Panc1 (cell line): ENCODE data around the gene PROCR. TPM values are rescaled to one million over a fixed set of nuclear protein-coding genes. Genes with fewer than 3 reads are reported as not detected.
"Not testable (repeated sequence)": the region's sequence is repeated elsewhere in the genome, so short reads cannot be mapped to it uniquely, and the experiment has no call there.

Experiments
- ATAC-seq: fragments of 200-7000 bp; cut with Tn5 transposase; 2 replicates; pipeline ENCODE4 v1.9.1; 2020; ENCODE audit warnings: mild to moderate bottlenecking, moderate library complexity
- BruUV-seq: library from RNA; stranded (reverse); fragments of 400-500 nt; replicated peaks from 2 replicates; lab custom pipeline; 2021; lab: Mats Ljungman, UMichigan
- CTCF ChIA-PET: fragments of 300-600 bp; sonication (Branson Sonifier 250); formaldehyde crosslinking; loops from one replicate; lab custom pipeline; 2022; ENCODE audit warnings: antibody characterized with exemption; lab: Charles Lee
- POLR2A ChIA-PET: fragments of 300-600 bp; sonication (Branson Sonifier 250); formaldehyde crosslinking; loops from one replicate; lab custom pipeline; 2022; ENCODE audit warnings: antibody characterized with exemption; lab: Charles Lee
- DNase-seq: peaks from one replicate; pipeline ENCODE4 v3.0.0-alpha.2; 2010; ENCODE audit warnings: low read depth, low spot score
- H3K27ac ChIP-seq: 2 replicates; pipeline ENCODE4 v1.5.1; 2011; ENCODE audit warnings: mild to moderate bottlenecking, low read length, inconsistent platforms
- H3K27me3 ChIP-seq: fragments of 200-500 bp; sonication (Bioruptor generic); 2 replicates; pipeline ENCODE4 v1.6.0; 2014; ENCODE audit warnings: low read length, inconsistent platforms; ENCODE audit not compliant: control insufficient read depth, insufficient read depth
- H3K36me3 ChIP-seq: fragments of 200-500 bp; sonication (Bioruptor generic); 2 replicates; pipeline ENCODE4 v1.5.1; 2014; ENCODE audit warnings: inconsistent platforms, mild to moderate bottlenecking, low read length, moderate library complexity; ENCODE audit not compliant: control insufficient read depth, insufficient read depth
- H3K4me1 ChIP-seq: 2 replicates; pipeline ENCODE4 v1.5.1; 2011; ENCODE audit warnings: inconsistent platforms, mild to moderate bottlenecking, low read length, moderate library complexity; ENCODE audit not compliant: control insufficient read depth, insufficient read depth
- H3K4me3 ChIP-seq, 2 experiments: 2 replicates each; pipeline ENCODE4 v1.5.1; 2011 to 2012; ENCODE audit warnings: low read depth in 2 of 2, low read length in 2 of 2, mild to moderate bottlenecking in 2 of 2, inconsistent platforms in 1 of 2, moderate library complexity in 1 of 2
- H3K9me3 ChIP-seq: fragments of 200-500 bp; sonication (Bioruptor generic); 2 replicates; pipeline ENCODE4 v1.5.1; 2014; ENCODE audit warnings: low read depth, mild to moderate bottlenecking, inconsistent platforms, low read length, moderate library complexity; ENCODE audit not compliant: control insufficient read depth, insufficient read depth
- POLR2AphosphoS5 ChIP-seq: IDR thresholded peaks from 2 replicates; pipeline ENCODE4 v1.6.1; 2012; ENCODE audit warnings: mild to moderate bottlenecking, low read depth, low read length, moderate library complexity
- SIN3A ChIP-seq: IDR thresholded peaks from 2 replicates; pipeline ENCODE4 v1.6.1; 2012; ENCODE audit warnings: low read depth, mild to moderate bottlenecking, low read length, moderate library complexity, borderline replicate concordance; ENCODE audit not compliant: insufficient read depth
- TCF7L2 ChIP-seq: IDR thresholded peaks from 2 replicates; pipeline ENCODE4 v1.6.1; 2011; ENCODE audit warnings: mild to moderate bottlenecking, low read depth, low read length, inconsistent platforms
- in situ Hi-C: cut with HindIII; loops from 2 replicates; pipeline ENCODE4 v1.10.0; 2016; ENCODE audit warnings: low sequenced_read_pairs, low pct_unique_long_range_greater_than_20kb
- intact Hi-C: fragments of 100-400 bp; cut with micrococcal nuclease; formaldehyde crosslinking; loops from one replicate; pipeline ENCODE4 v1.10.0; 2022; ENCODE audit not compliant: unreplicated experiment
- total RNA-seq: library from RNA; stranded (reverse); gene quantifications from one replicate; pipeline ENCODE4 v1.2.1, GENCODE V29; 2021; ENCODE audit not compliant: unreplicated experiment
- TF ChIP-seq, protein P1 (sequence below), 2 experiments: IDR thresholded peaks; 2 replicates each; pipeline ENCODE4 v1.6.1; 2011 to 2012; ENCODE audit warnings: low read depth in 2 of 2, control low read depth in 1 of 2, low read length in 1 of 2, mild to moderate bottlenecking in 1 of 2, moderate library complexity in 1 of 2; ENCODE audit not compliant: insufficient read depth in 1 of 2
- TF ChIP-seq, protein P2 (sequence below): fragments of 450-650 bp; IDR thresholded peaks from 2 replicates; pipeline ENCODE4 v1.5.1; 2017; ENCODE audit warnings: mild to moderate bottlenecking

Gene PROCR
- total RNA-seq, 1 experiment from 2014 or later: 38.0 TPM

DNA sequence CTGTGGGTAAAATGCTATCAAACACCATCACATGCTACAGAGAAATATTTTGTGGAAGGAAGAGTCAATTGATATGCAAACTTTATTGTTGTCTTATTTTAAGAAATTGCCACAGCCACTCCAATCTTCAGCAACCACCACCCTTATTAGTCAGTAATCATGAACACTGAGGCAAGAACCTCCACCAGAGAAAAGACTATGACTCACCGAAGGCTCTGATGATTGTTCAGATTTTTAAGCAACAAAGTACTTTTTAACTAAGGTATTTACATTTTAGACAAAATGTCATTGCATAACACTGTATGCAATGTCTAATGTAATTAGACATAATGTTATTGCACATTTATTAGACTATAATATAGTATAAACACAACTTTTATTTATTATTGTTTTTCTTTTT, 28.4 kb downstream of the PROCR start:
- no peak for DNase-seq
- in situ Hi-C loops (no loop called here), intact Hi-C loops (loop anchor here (10.0 kb wide), 1 partner anchor 365 kb away; no protein-coding TSS in a partner anchor)
- no peak overlapping the region for H3K27ac ChIP-seq
- peaks cover 6% of the 10 kb centered on the region; the same call in 1 of the 2 replicates for H3K9me3 ChIP-seq
- no peaks in the 10 kb centered on the region for H3K27me3 ChIP-seq
- CTCF ChIA-PET: no interaction called here
- H3K4me1 ChIP-seq: no peaks in the 10 kb centered on the region
- no peak for TF ChIP-seq TCF7L2
- TF ChIP-seq SIN3A: no peak
- no peak for TF ChIP-seq POLR2AphosphoS5
- TF ChIP-seq, protein P1, sequence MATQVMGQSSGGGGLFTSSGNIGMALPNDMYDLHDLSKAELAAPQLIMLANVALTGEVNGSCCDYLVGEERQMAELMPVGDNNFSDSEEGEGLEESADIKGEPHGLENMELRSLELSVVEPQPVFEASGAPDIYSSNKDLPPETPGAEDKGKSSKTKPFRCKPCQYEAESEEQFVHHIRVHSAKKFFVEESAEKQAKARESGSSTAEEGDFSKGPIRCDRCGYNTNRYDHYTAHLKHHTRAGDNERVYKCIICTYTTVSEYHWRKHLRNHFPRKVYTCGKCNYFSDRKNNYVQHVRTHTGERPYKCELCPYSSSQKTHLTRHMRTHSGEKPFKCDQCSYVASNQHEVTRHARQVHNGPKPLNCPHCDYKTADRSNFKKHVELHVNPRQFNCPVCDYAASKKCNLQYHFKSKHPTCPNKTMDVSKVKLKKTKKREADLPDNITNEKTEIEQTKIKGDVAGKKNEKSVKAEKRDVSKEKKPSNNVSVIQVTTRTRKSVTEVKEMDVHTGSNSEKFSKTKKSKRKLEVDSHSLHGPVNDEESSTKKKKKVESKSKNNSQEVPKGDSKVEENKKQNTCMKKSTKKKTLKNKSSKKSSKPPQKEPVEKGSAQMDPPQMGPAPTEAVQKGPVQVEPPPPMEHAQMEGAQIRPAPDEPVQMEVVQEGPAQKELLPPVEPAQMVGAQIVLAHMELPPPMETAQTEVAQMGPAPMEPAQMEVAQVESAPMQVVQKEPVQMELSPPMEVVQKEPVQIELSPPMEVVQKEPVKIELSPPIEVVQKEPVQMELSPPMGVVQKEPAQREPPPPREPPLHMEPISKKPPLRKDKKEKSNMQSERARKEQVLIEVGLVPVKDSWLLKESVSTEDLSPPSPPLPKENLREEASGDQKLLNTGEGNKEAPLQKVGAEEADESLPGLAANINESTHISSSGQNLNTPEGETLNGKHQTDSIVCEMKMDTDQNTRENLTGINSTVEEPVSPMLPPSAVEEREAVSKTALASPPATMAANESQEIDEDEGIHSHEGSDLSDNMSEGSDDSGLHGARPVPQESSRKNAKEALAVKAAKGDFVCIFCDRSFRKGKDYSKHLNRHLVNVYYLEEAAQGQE (IDR thresholded peaks at IDR 0.05; ENCODE audit: insufficient read depth in 1 of 2, low read depth in 2 of 2, low read length in 1 of 2): no peak
- TF ChIP-seq, protein P2, sequence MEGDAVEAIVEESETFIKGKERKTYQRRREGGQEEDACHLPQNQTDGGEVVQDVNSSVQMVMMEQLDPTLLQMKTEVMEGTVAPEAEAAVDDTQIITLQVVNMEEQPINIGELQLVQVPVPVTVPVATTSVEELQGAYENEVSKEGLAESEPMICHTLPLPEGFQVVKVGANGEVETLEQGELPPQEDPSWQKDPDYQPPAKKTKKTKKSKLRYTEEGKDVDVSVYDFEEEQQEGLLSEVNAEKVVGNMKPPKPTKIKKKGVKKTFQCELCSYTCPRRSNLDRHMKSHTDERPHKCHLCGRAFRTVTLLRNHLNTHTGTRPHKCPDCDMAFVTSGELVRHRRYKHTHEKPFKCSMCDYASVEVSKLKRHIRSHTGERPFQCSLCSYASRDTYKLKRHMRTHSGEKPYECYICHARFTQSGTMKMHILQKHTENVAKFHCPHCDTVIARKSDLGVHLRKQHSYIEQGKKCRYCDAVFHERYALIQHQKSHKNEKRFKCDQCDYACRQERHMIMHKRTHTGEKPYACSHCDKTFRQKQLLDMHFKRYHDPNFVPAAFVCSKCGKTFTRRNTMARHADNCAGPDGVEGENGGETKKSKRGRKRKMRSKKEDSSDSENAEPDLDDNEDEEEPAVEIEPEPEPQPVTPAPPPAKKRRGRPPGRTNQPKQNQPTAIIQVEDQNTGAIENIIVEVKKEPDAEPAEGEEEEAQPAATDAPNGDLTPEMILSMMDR: no peak
- H3K4me3 ChIP-seq: no peak overlapping the region
- ATAC-seq: no peak
- POLR2A ChIA-PET: no interaction called here
- no TSS peak for BruUV-seq
- no peaks in the 10 kb centered on the region for H3K36me3 ChIP-seq

DNA sequence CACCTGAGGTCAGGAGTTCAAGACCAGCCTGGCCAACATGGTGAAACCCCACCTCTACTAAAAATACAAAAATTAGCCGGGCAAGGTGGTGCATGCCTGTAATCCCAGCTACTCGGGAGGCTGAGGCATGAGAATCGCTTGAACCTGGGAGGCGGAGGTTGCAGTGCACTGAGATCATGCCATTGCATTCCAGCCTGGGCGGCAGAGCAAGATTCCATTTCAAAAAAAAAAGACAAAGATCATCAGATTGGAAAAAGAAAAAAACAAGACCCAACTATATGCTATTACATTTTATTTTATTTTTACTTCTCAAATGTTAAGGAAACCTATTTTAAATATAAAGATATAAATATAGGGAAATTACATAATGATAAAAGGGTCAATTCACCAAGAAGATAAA, 29.6 kb downstream of the PROCR start:
- in situ Hi-C loops, ATAC-seq: not testable (repeated sequence)
- CTCF ChIA-PET: interaction anchor here (0.5 kb wide), 1 partner anchor 55 kb away, joined by 3 read pairs; no protein-coding TSS in a partner anchor

DNA sequence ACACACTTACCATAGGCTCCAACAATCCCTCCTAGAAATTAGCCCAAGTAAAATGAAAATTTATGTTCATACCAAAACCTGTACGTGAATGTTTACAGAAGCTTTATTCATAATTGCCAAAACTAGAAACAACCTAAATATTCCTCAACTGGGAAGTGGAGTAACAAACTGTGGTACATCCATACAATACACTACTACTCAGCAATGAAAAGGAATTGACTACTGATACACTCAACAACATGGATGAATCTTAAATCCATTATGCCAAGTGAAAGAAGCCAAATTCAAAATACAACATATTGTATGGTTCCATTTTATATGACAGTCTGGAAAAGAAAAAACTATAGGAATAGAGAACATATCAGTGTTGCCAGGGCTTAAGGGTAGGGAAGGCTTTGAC, 34.9 kb downstream of the PROCR start:
- Histone ChIP-seq H3K27ac (no peak overlapping the region), H3K4me1 (no peaks in the 10 kb centered on the region), H3K27me3 (no peaks in the 10 kb centered on the region), H3K4me3 (no peak overlapping the region), H3K36me3 (no peaks in the 10 kb centered on the region), H3K9me3 (no peaks in the 10 kb centered on the region)
- intact Hi-C loops: loop anchor here (10.0 kb wide), 1 partner anchor 372 kb away; no protein-coding TSS in a partner anchor
- in situ Hi-C loops: no loop called here
- DNase-seq (no peak), ATAC-seq (no peak)
- ChIA-PET POLR2A (no interaction called here), CTCF (no interaction called here)
- TF ChIP-seq, protein P2: no peak
- TF ChIP-seq POLR2AphosphoS5 (no peak), TCF7L2 (no peak), SIN3A (no peak)
- TF ChIP-seq, protein P1 (IDR thresholded peaks at IDR 0.05; ENCODE audit: insufficient read depth in 1 of 2, low read depth in 2 of 2, low read length in 1 of 2): no peak
- no TSS peak for BruUV-seq

More for the DNA sequence above, 29.6 kb downstream of the PROCR start:
- H3K36me3 ChIP-seq, POLR2A ChIA-PET, DNase-seq, H3K4me3 ChIP-seq, H3K27me3 ChIP-seq, H3K4me1 ChIP-seq, H3K9me3 ChIP-seq, H3K27ac ChIP-seq, BruUV-seq: not testable (repeated sequence)
- intact Hi-C loops: loop anchor here (10.0 kb wide), 1 partner anchor 367 kb away; no protein-coding TSS in a partner anchor
